ENCODE measurements around the gene TRPM7. TPM values are rescaled to one million over a fixed set of nuclear protein-coding genes. Genes with fewer than 3 reads are reported as not detected.

The TRPM7 gene
- total RNA-seq (2011; cell fraction: chromatin; rRNA removed; ENCODE audit: low replicate concordance): 70.2 and 297 TPM in 2 replicates
- total RNA-seq (2011; cell fraction: nucleolus; rRNA removed): 31.9 and 53.4 TPM in 2 replicates
- total RNA-seq (2011; cell fraction: nucleoplasm; rRNA removed): 107 and 147 TPM in 2 replicates
- total RNA-seq (2014; rRNA removed) (23.3 and 26.9 TPM in 2 replicates), total RNA-seq (2014; rRNA removed; fragmentation: Illumina TruSeq; extraction: Trizol) (59.2 and 61.9 TPM in 2 replicates), total RNA-seq (2015; rRNA removed; fragmentation: Illumina TruSeq; extraction: Trizol) (47.8 and 52.6 TPM in 2 replicates), total RNA-seq (2021) (34.0 and 35.3 TPM in 2 replicates), polyA plus RNA-seq (2011; rRNA removed) (26.1 and 36.6 TPM in 2 replicates), polyA plus RNA-seq (2014; fragmentation: Illumina TruSeq; extraction: Trizol) (26.2 and 31.5 TPM in 2 replicates), polyA plus RNA-seq (2014; fragmentation: Nextera tagmentation; extraction: Ambion mirVana) (10 to 100 TPM; 12.3 to 12.9 TPM), polyA plus RNA-seq (2014; rRNA removed) (24.4 and 25.8 TPM in 2 replicates), polyA minus RNA-seq (2011; rRNA and poly(A)+ RNA removed) (87.7 and 94.0 TPM in 2 replicates), Bru-seq, nascent RNA (percentile 82 among the genes with signal in this experiment), BruChase-seq, experiment 1, labeled RNA remaining after a 2-hour chase (percentile 90 among the genes with signal in this experiment), BruChase-seq, experiment 2, labeled RNA remaining after a 6-hour chase (percentile 92 among the genes with signal in this experiment)
- 3.6 and 9.5 TPM in 2 replicates for polyA plus RNA-seq (2011; cell fraction: cytosol; rRNA removed)
- 24.5 and 31.6 TPM in 2 replicates for polyA plus RNA-seq (2011; cell fraction: nucleus; rRNA removed)
- polyA plus RNA-seq (2012): 19.4 and 25.9 TPM in 2 replicates
- polyA minus RNA-seq (2011; cell fraction: cytosol; rRNA and poly(A)+ RNA removed): 23.7 and 25.3 TPM in 2 replicates
- polyA minus RNA-seq (2011; cell fraction: nucleus; rRNA and poly(A)+ RNA removed): 44.8 and 76.4 TPM in 2 replicates
- long read RNA-seq, experiment 1, partial matches to known transcripts: 20 of 38 reads
- long read RNA-seq, experiment 1, other reads (novel, unspliced or antisense): 18 of 38 reads
- long read RNA-seq, experiment 2, partial matches to known transcripts: 5 of 14 reads
- long read RNA-seq, experiment 2, other reads (novel, unspliced or antisense): 9 of 14 reads
- long read RNA-seq, experiment 3, partial matches to known transcripts: 7 of 8 reads
- long read RNA-seq, experiment 3, other reads (novel, unspliced or antisense): 1 of 8 reads

GRCh38 chr15:50686469-50687301 is at the start of gene TRPM7:
TRPM7 (minus strand) TSS chr15:50686797; CDS start chr15:50686533, 264 bp downstream.
- H2AFZ ChIP-seq (ENCODE audit: low read depth, low read length): peak within 1 kb of the TSS; percentile 97
- H3K9me3 ChIP-seq (replicated peaks; ENCODE audit: control insufficient read depth, insufficient read depth, low read depth, low read length): no peaks in the 10 kb centered on the region
- ChIA-PET CTCF (ENCODE audit: low intra/inter-chr PET ratio) (interaction anchor here (1.6 kb wide), 1 partner anchor 190 kb away, joined by 3 read pairs; no protein-coding TSS in a partner anchor), POLR2A (interaction anchor here (0.7 to 1.9 kb wide), 5 partner anchors 8 to 182 kb away, joined by 3 to 7 read pairs (median 4); no protein-coding TSS in a partner anchor)
- no peaks in the 10 kb centered on the region for H3K9me1 ChIP-seq (ENCODE audit: control insufficient read depth, insufficient read depth, low read length)
- in situ Hi-C loops (cut with MboI) (no loop called here), intact Hi-C loops (cut with micrococcal nuclease) (loop anchor here (2.0 kb wide), 1 partner anchor 78 kb away; the partner anchor contains the start of gene SPPL2A)
- ATAC-seq (peak; percentile 87), DNase-seq (ENCODE audit: extremely low read depth in 1 of 4, low spot score in 3 of 4) (peak; percentile 88 to 95 (median 90)), FAIRE-seq (peak; percentile 89)
- H3K4me3 ChIP-seq: peak within 1 kb of the TSS; percentile 82
- BruUV-seq (replicated peaks): no TSS peak
- peaks cover 57% of the 10 kb centered on the region for H3K79me2 ChIP-seq (ENCODE audit: control insufficient read depth, insufficient read depth, low read length)
- H3K4me2 ChIP-seq (ENCODE audit: insufficient read depth, low read length): peak within 1 kb of the TSS; percentile 96
- H3K9ac ChIP-seq (ENCODE audit: insufficient read depth in 1 of 2, low read depth in 2 of 2, low read length in 2 of 2): peak within 1 kb of the TSS; percentile 87 to 98
- peaks cover 28% of the 10 kb centered on the region; the same call in 2 of the 3 replicates for H3K36me3 ChIP-seq (ENCODE audit: control insufficient read depth, insufficient read depth, low read length)
- H3K27ac ChIP-seq (ENCODE audit: extremely low read depth, low read depth, low read length): peak within 1 kb of the TSS; percentile 97
- no peaks in the 10 kb centered on the region; the same call in 1 of the 2 replicates for H4K20me1 ChIP-seq (replicated peaks; ENCODE audit: control insufficient read depth, insufficient read depth, low read length)
- no peaks in the 10 kb centered on the region for H3K27me3 ChIP-seq (ENCODE audit: control insufficient read depth in 2 of 2, insufficient read depth in 2 of 2, low read length in 2 of 2)
- H3K4me1 ChIP-seq (replicated peaks in 1 of 2; ENCODE audit: control insufficient read depth in 2 of 2, insufficient read depth in 2 of 2, low read length in 2 of 2): peaks cover 6 to 26% of the 10 kb centered on the region in 2 experiments; a peak in 4 of 5 replicates
- under 1% methylated on average over 65 of the region's 80 CpGs for WGBS (ENCODE audit: insufficient coverage, low coverage, missing lambda C conversion rate)
- TF ChIP-seq HDAC6 (IDR thresholded peaks at IDR 0.05; ENCODE audit: low read depth, low read length) (no peak), TAF7 (tag; IDR thresholded peaks at IDR 0.05) (peak; percentile 46; the same call in 1 of the 2 replicates), SNRNP70 (optimal IDR thresholded peaks at IDR 0.05; ENCODE audit: low read depth, low read length) (no peak), MECOM (CRISPR knock-in tag; IDR thresholded peaks at IDR 0.05) (no peak), ZNF124 (CRISPR knock-in tag; IDR thresholded peaks at IDR 0.05) (no peak), ZNF76 (CRISPR knock-in tag; IDR thresholded peaks at IDR 0.05; ENCODE audit: borderline replicate concordance) (no peak; the same call in 1 of the 2 replicates), FOXP1 (CRISPR knock-in tag; IDR thresholded peaks at IDR 0.05) (peak; percentile 88; the same call in 1 of the 2 replicates), GTF2E2 (tag; IDR thresholded peaks at IDR 0.05) (no peak), RUNX1 (IDR thresholded peaks at IDR 0.05; ENCODE audit: low read depth) (no peak), RREB1 (CRISPR knock-in tag; IDR thresholded peaks at IDR 0.05) (no peak), ZNF551 (CRISPR knock-in tag; IDR thresholded peaks at IDR 0.05) (no peak)
